CD4-positive, alpha-beta T cell treated with Interleukin-6 at 100 ng/mL for 8 hours (primary cell): ENCODE measurements around the gene KRTAP5-4.
"Not testable (repeated sequence)": the region's sequence is repeated elsewhere in the genome, so short reads cannot be mapped to it uniquely, and the experiment has no call there.

Experiments
- DNase-seq: peaks from one replicate; pipeline ENCODE4 v3.0.0-alpha.2; 2020; ENCODE audit warnings: mixed read lengths, low spot score

The KRTAP5-4 gene

DNA sequence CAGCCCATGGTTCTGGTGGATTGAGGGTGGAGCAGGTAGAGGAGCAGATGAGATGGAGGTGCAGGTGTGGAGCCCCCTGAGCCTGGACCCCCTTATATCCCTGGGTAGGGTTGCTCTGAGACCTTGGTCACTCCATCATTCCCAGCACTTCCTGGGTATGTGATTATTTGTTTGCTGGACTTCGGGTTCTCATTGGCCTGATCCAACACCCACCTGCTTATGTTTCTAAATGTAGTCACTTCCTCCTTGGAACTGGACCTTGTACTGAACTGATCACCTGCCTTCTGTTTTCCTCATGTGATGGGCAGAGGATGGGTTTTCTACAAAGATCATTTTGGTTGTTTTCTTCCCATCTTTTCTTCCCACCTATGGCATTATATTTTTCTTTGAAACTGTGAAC is at the start of gene KRTAP5-4:
Gene KRTAP5-4 (minus strand): TSS at position 53 of the 400 bp plus-strand sequence. CDS start 45 bp downstream, at position 8.
- DNase-seq = no peak

- no peak for DNase-seq
Measured at GRCh38 chr11:1671658-1672057, 49.7 kb upstream of the KRTAP5-4 start.

DNA sequence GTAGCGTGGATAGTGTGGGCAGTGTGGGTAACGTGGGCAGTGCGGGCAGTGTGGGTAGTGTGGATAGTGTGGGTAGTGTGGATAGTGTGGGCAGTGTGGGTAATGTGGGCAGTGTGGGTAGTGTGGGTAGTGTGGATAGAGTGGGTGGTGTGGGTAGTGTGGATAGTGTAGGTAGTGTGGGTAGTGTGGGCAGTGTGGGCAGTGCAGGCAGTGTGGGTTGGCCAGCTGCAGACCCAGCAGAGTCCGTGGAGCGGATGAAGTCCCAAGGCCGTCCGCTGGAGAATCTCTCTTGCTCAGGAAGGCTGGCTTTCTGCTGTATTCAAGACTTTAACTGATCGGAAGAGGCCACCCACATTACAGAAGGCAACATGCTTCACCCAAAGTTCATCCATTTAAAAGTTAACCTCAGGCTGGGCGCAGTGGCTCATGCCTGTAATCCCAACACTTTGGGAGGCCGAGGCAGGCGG is 49.0 kb upstream of the KRTAP5-4 start:
- DNase-seq = no peak

DNA sequence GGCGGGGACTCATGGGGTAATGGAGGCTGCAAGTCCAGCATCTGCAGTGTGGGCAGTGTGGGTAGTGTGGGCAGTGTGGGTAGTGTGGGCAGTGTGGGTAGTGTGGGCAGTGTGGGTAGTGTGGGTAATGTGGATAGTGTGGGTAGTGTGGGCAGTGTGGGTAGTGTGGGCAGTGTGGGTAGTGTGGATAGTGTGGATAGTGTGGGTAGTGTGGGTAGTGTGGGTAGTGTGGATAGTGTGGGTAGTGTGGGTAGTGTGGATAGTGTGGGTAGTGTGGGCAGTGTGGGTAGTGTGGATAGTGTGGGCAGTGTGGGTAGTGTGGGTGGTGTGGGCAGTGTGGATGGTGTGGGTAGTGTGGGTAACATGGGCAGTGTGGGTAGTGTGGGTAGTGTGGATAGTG is 48.5 kb upstream of the KRTAP5-4 start:
- DNase-seq = not testable (repeated sequence)

GRCh38 chr11:1669546-1670218 is 47.7 kb upstream of the KRTAP5-4 start:
- DNase-seq = no peak

DNA sequence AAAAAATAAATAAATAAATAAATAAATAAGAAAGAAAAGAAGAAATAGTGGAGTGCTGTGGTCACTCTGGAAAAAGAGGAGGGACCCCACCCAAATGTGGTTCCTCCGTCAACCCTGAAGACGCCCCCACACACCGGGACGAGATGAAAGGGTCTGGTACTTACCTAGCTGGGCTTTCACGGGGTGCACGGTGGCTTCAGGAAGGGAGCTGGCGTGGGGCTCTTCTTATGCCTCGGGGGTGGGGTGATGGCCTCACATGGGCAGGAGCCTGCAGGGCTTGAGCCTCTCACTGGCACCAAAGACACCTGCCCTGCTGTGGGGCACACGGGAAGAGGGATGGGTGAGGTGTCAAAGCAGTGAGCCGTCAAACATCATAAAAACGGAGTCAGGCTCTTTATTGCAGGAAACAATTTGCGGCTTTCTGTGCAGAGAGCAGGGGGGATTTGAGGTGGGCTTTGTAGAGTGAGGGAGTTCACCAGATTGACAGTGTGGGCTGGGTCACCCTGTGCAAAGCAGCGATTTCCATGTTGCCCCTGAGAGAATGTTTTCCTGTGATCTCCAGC is 47.1 kb upstream of the KRTAP5-4 start:
- DNase-seq = no peak

GRCh38 chr11:1667906-1668305 is 46.0 kb upstream of the KRTAP5-4 start:
- DNase-seq = no peak

DNA sequence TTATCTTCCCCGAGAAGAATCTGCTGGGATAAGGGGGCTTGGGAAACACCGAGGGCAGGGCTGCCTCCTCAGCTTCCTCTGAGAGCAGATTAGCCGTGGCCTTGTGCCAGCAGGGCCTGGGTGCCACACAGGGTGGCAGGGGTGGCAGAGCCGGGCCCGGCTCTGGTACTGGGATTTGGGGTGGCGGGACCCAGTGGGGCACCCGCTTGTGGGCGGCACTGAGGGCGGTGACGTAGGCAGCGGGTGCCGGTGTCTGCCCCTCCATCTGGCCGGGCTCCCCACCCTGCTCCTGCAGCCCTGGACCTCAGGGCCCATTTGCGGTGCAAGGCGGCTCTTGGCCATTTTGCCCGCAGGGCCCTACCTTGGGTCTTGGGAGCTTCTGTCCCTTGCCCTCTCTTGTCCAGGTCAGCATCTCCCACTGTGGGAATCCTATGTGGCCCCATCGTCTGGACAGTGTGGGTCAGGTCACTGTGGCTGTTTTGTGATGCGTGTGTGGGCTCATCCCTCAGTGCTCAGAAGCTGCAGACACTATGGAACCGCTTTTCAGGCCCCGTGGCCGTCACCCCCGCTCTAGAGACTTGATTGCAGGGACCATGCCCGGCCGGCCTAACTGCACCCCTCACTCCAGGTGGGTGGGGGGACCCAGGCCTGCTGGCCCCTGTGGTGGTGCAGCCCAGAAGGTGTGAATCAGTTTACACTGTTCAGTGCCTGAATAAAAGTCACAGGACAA is 45.3 kb upstream of the KRTAP5-4 start:
- no peak for DNase-seq

GRCh38 chr11:1665313-1665712 is 43.4 kb upstream of the KRTAP5-4 start:
- DNase-seq = no peak

DNA sequence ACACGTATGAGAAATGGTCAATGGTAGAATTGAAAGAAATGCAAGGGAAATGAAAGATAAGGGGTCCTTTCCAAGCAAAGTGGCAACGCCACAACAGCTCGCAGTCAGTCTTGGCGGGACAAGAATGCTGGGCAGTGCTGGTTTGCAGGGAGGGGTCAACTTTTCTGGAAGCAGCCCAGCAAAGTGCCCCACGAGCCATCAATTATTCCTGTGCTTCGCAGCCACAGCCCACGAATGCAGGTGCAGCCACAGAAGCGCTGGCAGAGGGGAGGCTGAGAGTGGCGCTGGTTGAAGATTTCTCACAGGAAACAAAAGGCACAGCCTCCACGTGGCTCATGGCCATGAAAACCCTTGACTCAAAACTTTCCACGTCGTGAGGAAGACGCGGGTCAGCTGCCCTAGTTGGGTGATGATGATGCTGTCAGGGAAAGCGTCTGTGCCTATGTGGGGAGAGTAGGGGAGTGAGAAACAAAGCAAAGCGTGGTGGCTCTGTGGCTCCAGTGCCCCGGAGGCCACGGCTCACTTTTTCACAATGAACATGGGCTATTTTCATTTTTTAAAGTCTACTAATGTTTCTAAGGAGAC is 40.9 kb upstream of the KRTAP5-4 start:
- not testable (repeated sequence) for DNase-seq

DNA sequence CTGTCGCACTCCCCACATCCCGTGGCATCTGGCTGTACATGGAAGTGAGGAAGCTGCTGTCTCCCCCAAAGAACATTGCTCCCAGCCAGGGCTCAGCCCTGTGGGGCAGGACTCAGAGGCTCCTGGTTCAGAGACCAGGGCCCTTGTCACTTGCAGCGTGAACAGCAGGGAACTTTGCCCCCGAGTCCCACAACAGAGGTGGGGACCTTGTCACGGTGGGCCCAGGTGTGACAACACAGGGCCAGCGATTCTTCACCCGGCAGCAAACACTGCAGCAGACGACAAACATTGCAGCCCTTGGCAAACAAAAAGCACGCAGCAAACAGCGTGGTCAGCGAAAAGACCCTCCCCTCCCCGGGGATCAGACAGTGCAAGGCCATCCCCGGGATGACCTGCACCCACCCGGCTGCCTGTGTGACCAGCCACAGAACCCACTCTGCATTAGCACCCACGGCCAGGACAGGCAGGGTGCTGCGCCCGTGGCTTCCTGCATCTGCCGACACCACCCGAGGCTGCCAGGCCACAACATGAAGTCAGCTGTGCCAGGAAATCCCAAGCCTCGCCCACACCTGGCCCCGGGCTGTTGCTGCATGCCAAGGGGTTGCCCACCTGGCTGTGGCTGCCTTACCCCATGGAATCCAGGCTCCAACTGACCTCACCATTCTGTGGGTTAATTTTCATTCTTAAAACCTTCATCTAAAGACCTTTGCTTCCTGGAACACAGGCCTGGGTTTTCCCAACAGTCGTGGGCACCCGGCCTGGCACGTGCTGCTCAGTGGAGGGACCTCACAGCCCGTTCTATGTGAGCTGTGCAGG is 39.7 kb upstream of the KRTAP5-4 start:
- not testable (repeated sequence) for DNase-seq

DNA sequence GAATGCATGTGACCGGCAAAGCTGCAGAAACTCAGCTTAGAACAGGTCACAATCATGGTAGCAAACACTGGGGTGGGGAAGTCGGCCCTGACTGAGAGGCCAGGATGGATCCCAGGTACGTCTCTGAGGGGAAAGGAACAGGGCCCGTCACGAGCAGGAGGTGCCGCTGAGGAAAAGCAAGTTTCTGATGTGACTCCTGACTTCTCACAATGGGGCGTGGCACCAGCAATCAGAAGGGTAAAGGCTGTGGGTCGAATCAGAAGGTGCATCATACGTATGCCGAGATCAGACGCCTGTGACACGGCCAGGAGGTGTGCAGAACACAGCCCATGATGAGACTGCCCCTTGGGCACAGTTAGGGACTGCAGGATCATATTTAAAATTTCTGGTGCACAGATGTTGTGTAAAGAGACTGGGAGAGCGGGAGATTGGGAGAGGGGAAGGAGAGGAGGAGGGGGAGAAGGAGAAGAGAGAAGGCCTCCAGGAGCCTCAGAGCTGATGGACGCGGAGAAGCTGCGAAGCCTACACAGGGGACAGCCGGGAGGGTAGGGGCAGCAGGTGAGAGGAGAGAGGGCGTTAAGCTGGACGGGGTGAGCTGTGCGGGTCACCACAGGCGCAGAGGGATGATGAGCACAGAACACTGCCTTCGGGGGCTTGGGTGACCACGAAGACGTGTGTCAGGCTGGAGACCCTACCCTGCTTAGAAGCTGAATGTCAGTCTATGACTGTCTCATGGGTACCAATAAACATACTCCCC is 38.4 kb upstream of the KRTAP5-4 start:
- no peak for DNase-seq

DNA sequence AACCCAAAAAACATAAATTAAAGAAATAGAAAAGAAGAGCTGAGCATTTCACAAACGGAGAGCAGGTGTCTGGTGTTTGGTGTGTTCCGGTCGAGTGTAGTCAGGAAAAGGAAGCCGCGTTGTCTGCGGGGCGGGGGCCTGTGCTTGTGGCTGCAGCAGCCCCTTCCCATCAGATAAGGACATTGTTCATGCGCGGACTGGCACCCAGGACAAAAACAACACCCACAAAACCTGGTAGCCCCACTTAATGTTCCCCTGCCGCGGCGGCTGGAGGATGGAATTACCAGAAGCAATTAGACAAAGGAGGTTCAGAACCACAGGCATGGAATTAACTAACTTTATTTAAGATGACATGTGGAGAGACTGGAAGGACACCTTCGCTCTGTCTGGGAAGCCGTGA is 37.6 kb upstream of the KRTAP5-4 start:
- no peak for DNase-seq

DNA sequence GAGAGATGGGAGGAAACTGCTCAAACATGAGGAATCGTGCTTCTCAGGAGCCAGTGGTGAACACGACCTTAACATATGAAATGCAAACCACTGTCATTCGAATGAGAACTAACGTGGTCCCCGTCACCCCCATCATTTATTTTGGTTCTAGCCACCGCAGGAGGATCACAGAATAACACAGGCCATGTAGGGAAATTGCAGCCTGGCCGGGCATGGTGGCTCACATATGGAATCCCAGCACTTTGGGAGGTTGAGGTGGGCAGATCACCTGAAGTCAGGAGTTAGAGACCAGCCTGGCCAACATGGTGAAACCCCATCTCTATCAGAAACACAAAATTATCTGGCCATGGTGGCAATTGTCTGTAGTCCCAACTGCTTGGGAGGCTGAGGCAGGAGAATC is 34.7 kb upstream of the KRTAP5-4 start:
- DNase-seq = no peak

DNA sequence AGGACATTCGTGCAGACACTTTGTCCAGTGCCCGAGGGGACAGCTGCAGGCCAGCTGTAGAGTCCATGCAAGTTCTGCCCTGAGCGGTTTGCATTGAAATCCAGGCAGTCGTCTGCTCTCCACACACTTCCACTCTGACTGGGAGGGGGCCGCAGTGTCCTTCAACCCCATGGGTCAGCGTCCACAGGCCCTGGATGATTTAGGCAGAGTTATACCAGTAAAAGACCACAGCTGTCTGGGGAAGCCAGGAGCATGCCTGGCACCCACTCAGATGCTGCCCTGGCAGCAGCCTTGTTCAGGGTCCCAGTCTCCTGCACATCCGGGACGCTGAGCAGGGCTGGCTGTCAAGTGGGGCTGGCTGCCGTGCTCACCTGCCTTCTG is 34.1 kb upstream of the KRTAP5-4 start:
- DNase-seq = no peak

GRCh38 chr11:1655168-1656060 is 33.5 kb upstream of the KRTAP5-4 start:
- no peak for DNase-seq

DNA sequence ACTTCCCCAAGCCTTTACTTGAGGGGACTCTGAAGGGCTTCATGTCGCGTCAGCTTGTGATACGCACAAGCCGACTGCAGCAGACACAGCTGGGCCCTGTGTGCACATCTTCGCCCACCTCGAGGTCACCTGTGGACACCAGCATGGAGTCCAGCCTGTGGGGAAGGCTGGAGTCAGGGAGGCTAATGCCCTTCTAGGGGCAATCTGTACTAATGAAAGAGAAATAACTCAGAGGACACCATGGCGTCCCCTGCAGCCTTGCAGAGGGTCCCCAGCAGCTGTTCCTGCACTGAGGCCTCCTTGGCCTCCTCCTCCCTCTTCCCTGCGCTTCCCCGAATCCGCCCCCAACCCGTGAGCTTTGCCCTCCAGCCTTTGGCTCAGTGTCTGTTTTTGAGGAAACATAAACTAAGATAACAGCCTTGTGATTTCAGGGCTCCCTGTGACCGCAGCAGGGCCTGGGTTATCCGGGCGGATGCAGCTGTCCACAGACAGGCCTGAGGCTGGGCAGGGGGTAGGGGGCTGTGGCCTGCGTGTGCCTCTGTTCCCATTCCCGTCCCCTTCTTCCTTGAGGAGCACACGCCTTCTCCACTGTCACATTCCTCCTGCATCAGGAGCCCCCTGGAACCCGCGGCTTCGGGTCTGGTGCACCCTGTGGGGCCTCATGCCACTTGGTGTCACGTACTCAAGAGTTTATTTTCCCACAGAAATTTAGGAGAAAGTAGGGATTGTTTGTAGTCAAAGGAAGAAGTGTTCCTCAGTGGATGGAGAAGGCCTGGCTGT is 32.6 kb upstream of the KRTAP5-4 start:
- no peak for DNase-seq

GRCh38 chr11:1653541-1654387 is 31.8 kb upstream of the KRTAP5-4 start:
- no peak for DNase-seq
